NAMALWA (cell line): ENCODE results near the gene C4B.
"Not testable (repeated sequence)": the region's sequence is repeated elsewhere in the genome, so short reads cannot be mapped to it uniquely, and the experiment has no call there.

Experiments used
- DNase-seq: peaks from one replicate; pipeline ENCODE4 v3.0.0-alpha.2; 2015; ENCODE audit warnings: low spot score

The C4B gene

DNA sequence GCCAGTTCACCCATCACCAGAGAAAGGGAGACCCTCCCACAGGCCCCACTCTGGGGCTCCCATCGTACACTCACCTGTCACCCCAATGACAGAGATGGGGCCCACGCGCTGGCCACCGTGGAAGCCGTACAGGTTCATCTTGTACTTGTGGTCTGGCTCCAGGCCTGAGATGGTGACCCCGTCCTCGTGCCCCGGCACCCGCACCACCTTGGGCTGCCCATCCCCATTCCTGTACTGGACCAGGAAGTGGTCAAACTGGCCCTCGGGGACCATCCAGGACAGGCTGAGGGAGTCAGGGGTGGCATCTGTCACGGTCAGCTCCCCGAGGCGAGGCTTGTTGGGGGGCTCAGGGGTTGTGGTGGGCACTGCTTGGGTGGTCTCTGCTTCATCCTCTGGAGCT is 38.7 kb downstream of the C4B start:
- not testable (repeated sequence) for DNase-seq

DNA sequence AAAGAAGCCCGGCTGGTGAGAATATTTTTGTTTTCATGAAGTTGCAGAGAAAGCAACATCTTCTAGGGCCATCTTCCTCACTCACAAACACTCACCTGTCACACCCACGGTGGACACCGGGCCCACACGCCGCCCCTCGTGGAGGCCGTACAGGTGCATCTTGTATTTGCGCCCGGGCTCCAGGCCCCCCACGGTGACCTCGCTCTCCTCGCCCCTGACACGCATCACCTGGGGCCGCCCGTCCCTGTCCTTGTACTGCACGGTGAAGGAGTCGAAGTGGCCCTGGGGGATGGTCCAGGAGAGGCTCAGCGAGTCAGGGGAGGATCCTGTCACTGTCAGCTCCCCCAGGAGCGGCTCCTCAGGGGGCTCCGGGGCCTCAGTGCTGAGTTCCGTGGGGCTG is 41.2 kb downstream of the C4B start:
- DNase-seq: not testable (repeated sequence)

DNA sequence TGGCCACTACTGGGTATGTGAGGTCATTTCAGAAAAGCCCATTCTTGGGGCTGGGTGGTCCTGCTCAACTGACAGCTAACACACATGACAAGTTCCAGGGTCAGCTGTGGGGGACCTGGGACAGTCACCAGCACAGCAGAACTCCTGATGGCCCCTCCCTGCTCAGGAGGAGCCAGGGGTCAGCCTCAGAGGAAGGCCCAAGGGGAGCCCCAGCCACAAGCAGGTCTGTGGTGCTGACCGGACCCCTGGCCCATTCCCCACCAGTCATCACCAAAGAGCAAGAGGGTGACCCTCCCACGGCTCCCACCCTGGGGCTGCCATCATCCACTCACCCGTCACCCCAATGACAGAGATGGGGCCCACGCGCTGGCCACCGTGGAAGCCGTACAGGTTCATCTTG is 41.7 kb downstream of the C4B start:
- DNase-seq: no peak

DNA sequence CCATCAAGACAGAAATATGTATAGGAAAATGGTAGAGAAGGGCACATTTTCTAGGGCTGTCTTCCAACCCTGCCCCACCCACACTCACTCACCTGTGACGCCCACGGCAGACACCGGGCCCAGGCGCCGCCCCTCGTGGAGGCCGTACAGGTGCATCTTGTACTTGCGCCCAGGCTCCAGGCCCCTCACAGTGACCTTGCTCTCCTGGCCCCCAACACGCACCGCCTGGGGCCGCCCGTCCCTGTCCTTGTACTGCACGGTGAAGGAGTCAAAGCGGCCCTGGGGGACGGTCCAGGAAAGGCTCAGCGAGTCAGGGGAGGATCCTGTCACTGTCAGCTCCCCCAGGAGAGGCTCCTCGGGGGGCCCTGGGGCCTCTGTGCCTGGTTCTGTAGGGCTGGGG is 43.4 kb downstream of the C4B start:
- DNase-seq: no peak

DNA sequence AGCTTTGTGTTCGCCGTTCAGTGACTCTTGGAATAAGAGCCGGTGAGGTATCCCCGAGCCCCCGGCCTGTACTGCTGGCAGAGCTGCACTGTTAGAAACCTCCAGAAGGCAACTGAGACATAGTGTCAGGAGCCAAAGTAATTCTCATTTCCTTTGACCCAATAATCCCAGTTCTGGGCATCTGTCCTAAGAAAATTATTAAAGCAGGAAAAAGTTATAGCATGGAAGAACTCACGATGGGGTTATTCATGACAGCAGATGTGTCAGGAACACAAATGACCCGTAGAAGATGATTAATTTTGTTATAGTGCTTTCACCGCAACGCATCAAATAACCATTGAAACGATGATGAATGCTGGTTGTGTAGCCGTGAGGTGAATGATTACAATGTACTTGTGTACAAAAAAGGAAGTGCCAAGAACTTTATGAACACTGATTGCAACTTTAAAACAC is 43.9 kb downstream of the C4B start:
- DNase-seq: no peak

DNA sequence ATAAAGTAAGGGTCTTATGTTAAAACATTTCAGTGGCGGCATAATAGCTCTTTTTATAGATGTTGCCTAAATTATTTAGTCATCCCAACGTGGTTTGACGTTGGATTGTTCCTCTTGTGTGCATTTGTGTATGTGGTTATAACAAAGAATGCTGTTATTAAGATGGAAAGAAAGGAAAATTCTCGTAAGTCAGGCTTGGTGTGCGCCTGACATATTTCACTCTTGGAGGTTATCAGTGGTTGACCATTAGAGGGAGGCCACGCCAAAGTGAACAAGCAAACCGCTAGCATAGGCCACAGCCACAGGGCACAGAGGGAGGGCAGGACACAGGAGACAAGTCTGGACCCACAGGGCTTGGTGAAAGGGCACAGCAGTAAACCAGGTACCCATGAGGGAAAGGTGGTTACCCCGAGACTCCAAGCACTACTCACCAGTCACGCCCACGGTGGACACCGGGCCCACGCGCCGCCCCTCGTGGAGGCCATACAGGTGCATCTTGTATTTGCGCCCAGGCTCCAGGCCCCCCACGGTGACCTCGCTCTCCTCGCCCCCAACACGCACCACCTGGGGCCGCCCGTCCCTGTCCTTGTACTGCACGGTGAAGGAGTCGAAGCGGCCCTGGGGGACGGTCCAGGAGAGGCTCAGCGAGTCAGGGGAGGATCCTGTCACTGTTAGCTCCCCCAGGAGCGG is 46.5 kb downstream of the C4B start:
- DNase-seq: no peak

DNA sequence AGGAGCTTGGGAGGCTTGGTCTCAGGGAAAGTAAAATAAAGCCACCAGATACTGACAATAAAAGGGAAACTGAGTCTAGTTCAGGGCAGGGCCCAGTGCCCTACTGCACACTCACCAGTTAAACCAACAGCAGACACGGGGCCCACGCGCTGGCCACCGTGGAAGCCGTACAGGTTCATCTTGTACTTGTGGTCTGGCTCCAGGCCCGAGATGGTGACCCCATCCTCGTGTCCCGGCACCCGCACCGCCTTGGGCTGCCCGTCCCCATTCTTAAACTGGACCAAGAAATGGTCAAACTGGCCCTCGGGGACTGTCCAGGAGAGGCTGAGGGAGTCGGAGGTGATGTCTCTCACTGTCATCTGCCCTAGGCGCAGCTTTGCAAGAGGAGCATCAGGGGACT is 50.1 kb downstream of the C4B start:
- DNase-seq: no peak

DNA sequence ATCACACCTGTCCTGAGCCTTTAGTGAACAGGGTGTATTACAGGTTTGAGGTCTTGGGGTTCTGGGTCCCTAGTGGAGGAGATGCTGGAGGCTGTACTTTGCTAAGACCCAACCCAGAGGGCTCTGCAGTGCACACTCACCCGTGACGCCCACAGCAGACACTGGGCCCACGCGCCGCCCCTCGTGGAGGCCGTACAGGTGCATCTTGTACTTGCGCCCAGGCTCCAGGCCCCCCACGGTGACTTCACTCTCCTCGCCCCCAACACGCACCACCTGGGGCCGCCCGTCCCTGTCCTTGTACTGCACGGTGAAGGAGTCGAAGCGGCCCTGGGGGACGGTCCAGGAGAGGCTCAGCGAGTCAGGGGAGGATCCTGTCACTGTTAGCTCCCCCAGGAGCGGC is 52.9 kb downstream of the C4B start:
- not testable (repeated sequence) for DNase-seq

DNA sequence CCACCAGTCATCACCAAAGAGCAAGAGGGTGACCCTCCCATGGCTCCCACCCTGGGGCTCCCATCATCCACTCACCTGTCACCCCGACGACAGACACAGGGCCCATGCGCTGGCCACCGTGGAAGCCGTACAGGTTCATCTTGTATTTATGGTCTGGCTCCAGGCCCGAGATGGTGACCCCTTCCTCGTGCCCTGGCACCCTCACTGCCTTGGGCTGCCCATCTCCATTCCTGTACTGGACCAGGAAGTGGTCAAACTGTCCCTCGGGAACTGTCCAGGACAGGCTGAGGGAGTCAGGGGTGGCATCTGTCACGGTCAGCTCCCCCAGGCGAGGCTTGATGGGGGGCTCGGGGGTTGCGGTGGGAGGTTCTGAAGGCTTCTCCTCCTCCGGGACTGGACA is 53.7 kb downstream of the C4B start:
- DNase-seq: not testable (repeated sequence)

DNA sequence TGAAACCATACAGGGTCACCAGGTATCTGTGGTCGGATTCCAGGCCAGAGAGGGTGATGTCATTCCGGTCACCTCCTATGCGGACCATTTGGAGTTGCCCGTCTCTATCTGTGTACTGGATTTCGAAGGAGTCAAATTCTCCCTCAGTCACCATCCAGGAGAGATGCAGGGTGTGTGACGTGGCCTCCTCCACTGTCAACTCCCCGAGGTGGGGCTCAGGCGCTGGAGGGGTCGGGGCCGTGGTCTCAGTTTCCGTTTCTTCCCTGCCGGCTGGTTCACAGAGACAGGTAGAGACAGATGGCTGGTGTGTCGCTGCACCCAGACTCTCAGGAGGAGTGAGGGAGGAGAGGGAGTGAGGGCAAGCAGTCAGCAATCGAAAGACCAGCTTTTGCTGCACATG is 54.3 kb downstream of the C4B start:
- no peak for DNase-seq

DNA sequence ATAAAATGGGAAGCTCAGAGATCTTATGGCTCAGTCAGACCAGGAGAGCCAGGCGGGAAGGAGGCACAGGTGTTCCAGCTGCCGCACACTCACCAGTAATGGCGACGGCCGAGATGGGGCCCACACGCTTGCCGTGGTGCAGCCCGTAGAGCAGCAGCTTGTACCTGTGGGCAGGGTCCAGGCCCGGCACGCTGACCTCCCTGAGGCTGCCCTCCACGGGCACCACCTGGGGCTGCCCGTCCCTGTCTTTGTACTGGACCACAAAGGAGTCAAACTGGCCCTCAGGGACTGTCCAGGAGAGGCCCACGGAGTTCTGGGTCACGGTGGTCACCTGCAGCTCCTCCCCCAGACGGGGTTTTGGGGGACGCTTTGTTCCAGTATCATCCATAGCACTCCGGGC is 54.9 kb downstream of the C4B start:
- no peak for DNase-seq

DNA sequence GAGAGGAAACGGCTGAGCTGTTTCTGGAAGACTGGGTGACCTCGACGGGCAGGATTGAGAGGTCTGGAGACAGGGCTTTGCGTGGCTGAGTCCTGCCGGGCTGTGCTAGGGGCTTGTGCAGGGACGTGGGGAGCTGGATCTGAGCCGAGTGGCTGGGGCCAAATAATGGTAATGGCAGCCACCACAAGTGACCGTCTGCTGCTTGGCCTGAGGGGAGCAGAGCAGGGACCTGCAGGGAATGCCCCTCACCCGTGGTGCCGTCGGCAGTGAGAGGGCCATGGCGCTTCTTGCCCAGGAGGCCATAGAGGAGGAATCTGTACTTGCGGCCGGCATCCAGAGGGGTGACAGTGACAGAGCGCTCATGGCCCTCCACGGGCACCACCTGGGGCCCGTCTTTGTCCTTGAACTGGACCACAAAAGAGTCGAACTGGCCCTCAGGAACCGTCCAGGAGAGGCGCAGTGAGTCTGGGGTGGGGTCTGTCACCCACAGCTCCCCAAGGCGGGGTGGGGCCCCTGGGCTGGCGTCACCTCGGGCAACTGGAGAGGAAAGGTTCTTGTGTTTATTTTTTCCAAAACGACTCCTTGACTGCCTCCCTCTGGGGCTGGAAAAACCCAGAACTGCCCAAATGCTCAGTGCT is 55.4 kb downstream of the C4B start:
- DNase-seq: no peak

DNA sequence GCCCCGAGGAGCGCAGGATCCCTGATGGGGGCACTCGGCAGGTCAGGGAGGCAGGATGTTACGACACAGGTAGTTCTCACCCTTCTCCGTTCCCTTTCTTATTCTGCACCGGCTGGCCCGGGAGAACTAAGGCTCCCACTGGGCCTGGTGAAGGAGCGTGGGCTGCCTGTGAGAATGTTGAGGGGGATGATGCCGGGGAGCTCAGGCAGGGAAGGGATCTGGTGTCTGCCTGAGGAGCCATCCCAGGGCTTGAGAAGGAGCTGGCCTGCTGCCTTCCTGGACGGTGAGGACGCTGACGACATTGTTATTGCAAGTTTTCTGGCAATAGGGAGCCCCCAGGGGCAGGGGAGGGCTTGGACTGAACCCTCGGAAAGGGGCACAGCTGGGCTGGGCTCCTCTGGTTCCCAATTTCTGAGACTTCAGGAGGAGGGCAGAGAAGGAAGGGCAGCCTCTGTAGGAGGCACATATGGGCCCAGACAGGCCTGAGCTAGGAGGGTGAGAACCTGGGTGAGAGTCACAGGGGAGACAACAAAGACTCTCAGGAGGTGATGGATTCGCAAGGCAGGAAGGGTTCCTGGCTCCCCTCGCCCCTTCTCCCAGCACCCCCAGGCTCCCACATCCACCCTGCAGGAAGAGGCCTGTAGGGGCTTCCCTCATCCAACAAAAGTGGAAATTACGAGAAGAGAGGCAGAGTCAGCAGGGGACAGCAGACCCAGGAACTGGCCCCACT is 56.4 kb downstream of the C4B start:
- no peak for DNase-seq

DNA sequence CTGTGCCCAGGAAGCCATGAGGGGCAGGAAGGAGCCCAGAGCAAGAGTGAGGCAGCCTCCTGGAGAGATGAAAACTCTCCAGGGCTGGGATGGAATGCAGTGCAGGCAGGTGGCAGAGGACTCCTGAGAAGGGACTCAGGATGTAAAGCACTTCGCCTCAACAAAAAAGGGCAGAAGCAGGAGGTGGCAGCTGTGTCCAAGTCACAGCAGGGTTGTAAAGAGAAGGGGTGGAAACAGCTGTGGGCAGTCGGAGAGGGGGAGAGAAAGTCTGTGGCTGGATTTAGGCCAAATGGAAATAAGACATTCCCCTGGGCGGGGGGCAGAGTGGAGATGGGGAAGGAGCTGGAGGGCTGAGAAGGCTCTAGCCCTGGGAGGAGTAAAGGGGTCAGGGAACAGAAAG is 58.5 kb downstream of the C4B start:
- no peak for DNase-seq

DNA sequence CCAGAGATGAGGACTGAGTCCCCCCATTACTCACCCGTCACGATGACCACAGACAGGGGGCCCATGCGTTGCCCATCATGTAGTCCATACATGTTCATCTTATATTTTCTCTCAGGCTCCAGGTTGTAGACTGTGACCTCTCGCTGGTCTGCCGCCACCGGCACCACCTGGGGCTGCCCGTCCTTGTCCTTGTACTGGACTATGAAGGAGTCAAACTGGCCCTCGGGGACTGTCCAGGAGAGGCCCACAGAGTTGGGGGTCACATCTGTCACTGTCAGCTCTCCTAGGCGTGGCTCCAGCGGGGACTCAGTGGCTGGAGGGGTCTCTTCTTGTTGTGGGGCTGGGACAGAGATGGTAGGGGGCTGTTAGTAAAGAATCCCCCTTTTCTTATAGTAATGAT is 59.0 kb downstream of the C4B start:
- no peak for DNase-seq

DNA sequence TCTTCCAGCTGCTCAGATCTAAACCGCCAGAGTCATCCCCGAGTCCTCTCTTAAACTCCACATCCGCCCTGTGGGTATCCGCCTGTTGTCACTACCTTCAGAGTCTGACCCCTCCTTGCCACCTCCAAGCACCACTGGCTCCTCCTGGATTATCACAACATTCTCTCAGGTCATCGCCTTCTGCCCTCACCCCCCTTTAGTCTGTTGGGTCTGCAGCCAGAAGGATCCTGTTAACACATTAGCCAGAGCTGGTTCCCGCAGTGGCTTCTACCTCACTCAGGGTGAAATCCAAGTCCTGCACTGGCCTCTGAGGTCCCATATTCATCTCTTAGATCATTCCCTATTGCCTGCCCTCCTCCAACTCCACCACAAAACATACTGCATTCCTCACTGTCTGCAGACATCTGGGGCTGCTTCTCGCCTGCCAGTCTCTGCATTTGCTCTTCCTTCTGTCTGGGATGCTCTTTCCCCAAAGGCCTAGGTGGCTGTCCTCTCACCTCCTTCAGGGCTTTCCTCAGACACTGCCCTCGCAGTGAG is 60.5 kb downstream of the C4B start:
- DNase-seq: no peak

DNA sequence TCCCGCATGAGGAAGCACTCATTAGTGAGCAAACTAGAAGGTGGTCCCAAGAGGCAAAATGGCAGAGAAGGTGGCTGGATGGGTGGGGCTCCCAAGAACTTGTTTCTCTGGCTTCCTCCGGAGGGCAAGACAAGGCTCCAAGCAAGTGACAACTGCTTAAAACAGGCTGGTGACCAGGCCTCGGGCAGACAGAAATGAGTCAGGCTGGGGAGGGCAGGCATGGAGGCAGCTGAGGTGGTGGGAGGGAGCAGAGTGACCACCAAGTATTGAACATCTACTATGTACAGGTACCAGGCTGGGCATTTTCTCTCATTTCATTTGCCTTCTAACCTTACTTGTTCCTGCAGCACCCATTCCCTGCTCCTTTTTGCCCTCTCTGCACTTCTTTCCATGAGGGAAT is 61.2 kb downstream of the C4B start:
- DNase-seq: no peak

DNA sequence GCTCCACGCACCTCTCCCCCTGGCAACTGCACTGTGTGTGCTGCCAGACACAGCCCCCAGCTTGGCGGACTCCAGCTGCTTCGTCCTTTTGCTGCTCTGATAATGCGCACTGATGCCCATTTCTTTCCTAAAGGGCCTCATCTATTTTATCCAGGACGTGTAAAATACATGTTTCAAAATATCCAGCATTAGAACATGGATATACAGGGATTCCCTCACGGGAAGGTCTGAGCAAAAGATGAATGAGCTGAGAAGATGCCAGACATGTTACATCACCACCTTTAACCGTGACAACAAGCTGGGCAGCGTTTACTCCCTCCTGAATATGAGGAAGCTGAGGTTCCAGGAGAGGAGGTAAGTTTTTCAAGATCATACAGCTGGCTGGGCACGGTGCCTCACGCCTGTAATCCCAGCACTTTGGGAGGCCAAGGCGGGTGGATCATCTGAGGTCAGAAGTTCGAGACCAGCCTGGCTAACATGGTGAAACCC is 61.8 kb downstream of the C4B start:
- DNase-seq: no peak

DNA sequence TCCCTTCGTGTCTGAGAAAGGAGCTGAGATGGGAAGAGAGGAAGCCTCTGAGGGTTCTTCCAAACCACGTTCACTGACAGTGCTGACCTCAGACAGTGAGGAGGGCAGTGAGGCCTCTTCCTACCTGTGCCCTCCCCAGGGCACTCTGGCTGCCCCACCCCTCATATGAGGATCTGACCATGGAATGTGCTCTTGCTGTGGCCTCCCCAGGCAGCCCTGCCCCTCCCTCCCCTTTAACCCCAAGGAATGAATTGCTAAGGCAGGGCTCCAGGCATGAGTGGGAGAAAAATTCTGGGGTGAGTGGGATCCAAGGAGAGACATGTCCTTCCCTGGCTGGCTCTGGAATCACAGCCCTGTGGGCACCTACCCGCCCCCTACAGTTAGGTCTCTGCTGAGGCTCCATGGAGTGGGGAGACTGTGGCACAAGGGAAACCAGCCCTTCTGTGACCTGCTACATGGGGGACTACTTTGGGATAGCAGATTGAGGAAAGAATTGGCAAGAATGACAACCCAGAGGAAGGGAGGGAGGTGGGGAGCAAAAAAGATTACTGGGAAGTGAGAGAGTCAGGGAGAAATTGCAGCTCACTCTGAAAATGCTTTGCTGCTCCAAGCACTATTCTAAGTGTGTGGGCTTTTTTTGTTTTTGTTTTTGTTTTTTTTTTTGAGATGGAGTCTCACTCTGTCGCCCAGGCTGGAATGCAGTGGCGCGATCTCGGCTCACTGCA is 65.1 kb downstream of the C4B start:
- DNase-seq: no peak

DNA sequence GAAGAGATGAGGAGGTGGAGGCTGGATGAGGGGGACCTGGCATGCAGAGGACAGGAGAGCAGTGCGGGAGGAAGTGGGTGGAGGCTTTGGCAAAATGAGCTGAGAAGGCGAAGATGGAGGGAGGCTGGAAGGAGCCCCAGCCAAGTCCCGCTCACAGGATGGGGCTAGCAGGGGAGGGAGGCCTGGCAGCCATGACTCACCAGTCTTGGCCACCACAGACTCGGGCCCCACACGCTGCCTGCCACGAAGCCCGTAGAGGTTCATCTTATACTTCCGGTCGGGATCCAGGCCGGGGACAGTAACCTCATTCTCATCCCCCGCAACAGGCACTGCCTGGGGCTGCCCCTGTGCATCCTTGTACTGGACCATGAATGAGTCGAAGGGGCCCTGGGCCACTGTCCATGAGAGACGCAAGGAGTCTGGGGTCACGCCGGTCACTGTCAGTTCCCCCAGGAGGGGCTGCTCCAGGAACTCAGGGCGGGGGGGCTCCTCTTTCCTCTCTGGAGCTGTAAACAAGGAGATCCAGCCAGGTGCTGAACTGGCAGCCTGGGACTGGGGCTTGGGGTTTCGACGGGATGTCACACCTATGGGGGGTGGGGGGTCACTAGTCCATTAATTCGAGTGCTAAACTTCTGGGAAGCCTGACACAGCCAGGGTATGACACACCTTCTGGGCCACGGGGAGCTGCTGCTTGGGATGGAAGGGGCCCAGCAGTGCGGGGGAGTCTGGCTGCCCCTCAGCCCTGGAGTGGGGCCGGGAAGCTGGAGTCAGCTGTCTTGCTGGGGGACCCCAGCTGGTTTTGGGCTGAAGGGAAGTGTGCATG is 66.8 kb downstream of the C4B start:
- no peak for DNase-seq

DNA sequence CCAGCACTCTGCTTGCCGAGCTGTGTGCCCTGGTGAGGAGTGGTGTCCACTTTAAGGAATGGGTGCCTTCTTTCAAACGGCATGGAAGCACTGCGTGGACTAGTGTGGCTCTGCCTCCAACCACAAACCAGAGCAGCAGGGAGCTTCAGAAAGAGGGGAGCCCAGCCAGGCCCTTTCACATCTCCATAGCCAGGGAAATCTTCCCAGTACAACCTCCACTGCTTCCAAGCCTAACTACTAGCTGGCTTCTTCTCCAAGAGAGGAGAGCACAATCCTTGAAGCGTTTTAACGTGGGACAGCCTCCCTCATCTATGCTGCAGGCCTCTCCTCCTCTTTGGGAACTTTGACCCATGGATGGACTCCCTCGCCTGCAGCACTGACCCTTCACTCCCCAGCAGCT is 67.9 kb downstream of the C4B start:
- DNase-seq: no peak
